GM18505 (cell line): ENCODE data around the gene LRRC18.

Experiments used
- ATAC-seq: cut with Tn5 transposase; IDR thresholded peaks from one replicate; pipeline ENCODE4 v1.9.1; 2021; ENCODE audit not compliant: unreplicated experiment
- POLR2A ChIP-seq: IDR thresholded peaks from 4 replicates; pipeline ENCODE4 v1.6.1; 2011; ENCODE audit warnings: borderline replicate concordance; ENCODE audit not compliant: insufficient read depth, insufficient read length; ENCODE audit errors: extremely low read depth

Gene LRRC18

GRCh38 chr10:48964038-48964437 lies 24.4 kb upstream of the LRRC18 start:
- TF ChIP-seq POLR2A = no peak
- ATAC-seq = no peak

GRCh38 chr10:48958598-48959190 lies 19.1 kb upstream of the LRRC18 start:
- no peak for TF ChIP-seq POLR2A
- ATAC-seq = no peak

- no peak for ATAC-seq
Observed at GRCh38 chr10:48957361-48958151, 17.9 kb upstream of the LRRC18 start.

DNA sequence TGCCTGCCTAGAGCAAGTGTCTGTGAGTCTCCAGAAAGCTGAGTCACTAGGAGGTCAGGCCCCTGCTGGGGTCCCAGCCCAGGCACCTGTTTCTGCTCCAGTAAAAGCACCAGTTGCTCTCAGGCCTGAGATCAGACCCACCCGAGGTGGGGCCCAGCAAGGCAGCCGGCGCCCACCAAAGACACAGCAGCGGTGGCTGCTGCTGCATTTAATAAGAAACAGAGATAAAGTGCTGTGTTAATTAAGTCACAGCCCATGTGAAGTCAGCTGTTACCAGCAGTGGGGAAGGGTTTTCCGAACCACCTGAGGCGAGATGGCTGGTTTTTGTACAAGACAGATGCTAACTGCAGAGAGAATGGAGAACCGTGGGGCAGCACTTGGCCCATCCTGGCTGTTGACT lies 12.1 kb upstream of the LRRC18 start:
- no peak for TF ChIP-seq POLR2A
- no peak for ATAC-seq

More at GRCh38 chr10:48957361-48958151, 17.9 kb upstream of the LRRC18 start:
- TF ChIP-seq POLR2A = no peak

DNA sequence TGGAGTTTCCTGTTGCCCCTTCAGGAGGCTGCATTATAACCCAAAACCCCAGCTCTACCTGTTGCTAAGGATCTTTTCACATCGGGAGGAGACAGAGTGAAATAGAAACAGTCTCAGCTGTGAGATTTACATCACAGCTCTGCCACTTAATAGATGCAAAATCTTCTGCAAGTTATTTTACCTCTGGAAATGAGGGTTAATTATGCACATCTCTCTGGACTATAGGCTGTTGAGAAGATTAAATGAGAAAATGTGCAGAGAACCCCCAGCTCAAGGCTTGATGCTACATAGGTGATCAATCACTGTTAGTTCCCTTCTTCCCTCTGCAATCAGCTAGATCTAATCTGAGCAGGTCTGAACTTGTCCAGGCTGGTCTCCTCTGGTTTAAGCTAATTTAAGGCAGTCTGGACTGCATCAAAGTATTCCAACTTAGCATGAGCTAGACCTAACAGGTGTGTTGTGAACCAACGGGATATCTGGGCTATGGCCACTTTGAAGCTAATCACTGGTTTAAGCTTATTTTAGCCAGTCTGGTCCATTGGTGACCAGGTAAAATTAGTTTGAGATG lies 8.9 kb upstream of the LRRC18 start:
- no peak for TF ChIP-seq POLR2A
- ATAC-seq = no peak

- ATAC-seq = no peak
- TF ChIP-seq POLR2A = no peak
Observed at GRCh38 chr10:48947690-48948469, 8.2 kb upstream of the LRRC18 start.

- no peak for TF ChIP-seq POLR2A
- ATAC-seq = no peak
Observed at GRCh38 chr10:48946891-48947500, 7.4 kb upstream of the LRRC18 start.

DNA sequence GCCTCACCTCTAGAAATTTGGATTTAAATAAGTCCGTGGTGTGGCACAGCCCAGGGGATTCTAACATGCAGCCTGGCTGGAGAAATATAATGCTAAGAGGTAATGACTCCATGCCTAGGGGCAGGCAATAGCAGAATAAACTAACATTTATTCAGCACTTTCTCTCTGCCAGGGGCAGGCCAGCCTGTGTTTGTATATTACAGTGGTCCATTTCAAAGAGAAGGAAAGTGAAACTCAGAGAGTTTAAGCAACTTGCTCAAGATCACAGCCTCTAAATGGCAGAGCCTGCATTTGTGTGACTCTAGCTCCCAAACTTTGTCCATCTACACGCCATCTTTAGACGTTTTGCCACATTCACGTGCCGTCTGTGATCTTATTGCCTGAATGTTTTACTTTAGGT lies 6.7 kb upstream of the LRRC18 start:
- TF ChIP-seq POLR2A = no peak
- ATAC-seq = no peak

- ATAC-seq = no peak
- TF ChIP-seq POLR2A = no peak
Observed at GRCh38 chr10:48945441-48946130, 5.9 kb upstream of the LRRC18 start.

DNA sequence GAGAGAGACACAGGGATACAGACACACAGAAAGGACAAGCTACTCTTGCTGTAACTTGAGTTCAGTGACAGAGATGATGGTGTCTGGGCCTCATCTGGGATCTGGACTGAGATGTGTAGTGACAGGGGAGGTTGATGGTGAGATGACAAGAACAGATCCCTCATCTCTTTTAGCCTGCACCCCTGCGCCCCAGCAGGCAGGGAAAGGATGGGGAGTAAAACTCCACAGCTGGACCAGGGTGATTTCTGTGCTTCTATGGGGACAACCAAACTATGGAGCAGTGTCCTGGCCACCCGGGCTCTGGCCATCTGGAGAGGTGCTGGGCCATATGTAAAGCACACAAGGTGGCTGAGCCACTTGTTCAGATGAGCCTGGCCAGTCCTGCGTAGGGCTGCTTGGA lies 4.5 kb upstream of the LRRC18 start:
- TF ChIP-seq POLR2A = no peak
- no peak for ATAC-seq

- TF ChIP-seq POLR2A = no peak
- ATAC-seq = no peak
Observed at GRCh38 chr10:48943096-48943495, 3.5 kb upstream of the LRRC18 start.

GRCh38 chr10:48941427-48942075 lies 1.9 kb upstream of the LRRC18 start:
- TF ChIP-seq POLR2A = no peak
- ATAC-seq = no peak
